ENCODE data around the gene CELF4.

CELF4 gene

GRCh38 chr18:37435150-37435867 is 130.3 kb downstream of the CELF4 start:
- DNase-seq = no peak

- no peak for DNase-seq
These were observed 131.3 kb downstream of the CELF4 start for GRCh38 chr18:37434161-37434860.

- no peak for DNase-seq
These were observed 133.0 kb downstream of the CELF4 start for GRCh38 chr18:37432436-37433195.

GRCh38 chr18:37430357-37431076 is 135.1 kb downstream of the CELF4 start:
- no peak for DNase-seq

- no peak for DNase-seq
These were observed 135.8 kb downstream of the CELF4 start for GRCh38 chr18:37429791-37430190.

GRCh38 chr18:37428288-37428974 is 137.2 kb downstream of the CELF4 start:
- no peak for DNase-seq

- no peak for DNase-seq
These were observed 139.0 kb downstream of the CELF4 start for GRCh38 chr18:37426586-37426985.

GRCh38 chr18:37425222-37425621 is 140.4 kb downstream of the CELF4 start:
- DNase-seq = no peak

- no peak for DNase-seq
These were observed 141.1 kb downstream of the CELF4 start for GRCh38 chr18:37424507-37424906.

- no peak for DNase-seq
These were observed 143.0 kb downstream of the CELF4 start for GRCh38 chr18:37422596-37422995.

GRCh38 chr18:37422116-37422515 is 143.5 kb downstream of the CELF4 start:
- no peak for DNase-seq

- DNase-seq = no peak
These were observed 144.1 kb downstream of the CELF4 start for GRCh38 chr18:37421341-37422077.

GRCh38 chr18:37420315-37420880 is 145.2 kb downstream of the CELF4 start:
- no peak for DNase-seq

- DNase-seq = no peak
These were observed 145.7 kb downstream of the CELF4 start for GRCh38 chr18:37419866-37420265.

- DNase-seq = peak; percentile 59
These were observed 146.3 kb downstream of the CELF4 start for GRCh38 chr18:37419315-37419714.

- DNase-seq = no peak
These were observed 150.8 kb downstream of the CELF4 start for GRCh38 chr18:37414816-37415215.

GRCh38 chr18:37412829-37413228 is 152.8 kb downstream of the CELF4 start:
- no peak for DNase-seq

GRCh38 chr18:37412333-37412732 is 153.3 kb downstream of the CELF4 start:
- DNase-seq = no peak

GRCh38 chr18:37409878-37410277 is 155.7 kb downstream of the CELF4 start:
- no peak for DNase-seq

GRCh38 chr18:37408676-37409265 is 156.8 kb downstream of the CELF4 start:
- no peak for DNase-seq

- no peak for DNase-seq
These were observed 158.0 kb downstream of the CELF4 start for GRCh38 chr18:37407571-37407970.
